HL-60 (cell line): ENCODE measurements around the gene PANX3.

Experiments
- CTCF ChIP-seq: IDR thresholded peaks from one replicate; pipeline ENCODE4 v1.5.1; 2011; ENCODE audit warnings: low read length, control low read depth, inconsistent platforms; ENCODE audit not compliant: insufficient read depth
- GABPA ChIP-seq: IDR thresholded peaks from 2 replicates; pipeline ENCODE4 v1.6.1; 2012; ENCODE audit warnings: low read depth
- POLR2AphosphoS5 ChIP-seq: IDR thresholded peaks from 2 replicates; pipeline ENCODE4 v1.6.1; 2012; ENCODE audit warnings: low read depth
- REST ChIP-seq: IDR thresholded peaks from 2 replicates; pipeline ENCODE4 v1.6.1; 2012; ENCODE audit warnings: low read depth; ENCODE audit not compliant: insufficient replicate concordance
- SPI1 ChIP-seq: IDR thresholded peaks from 2 replicates; pipeline ENCODE4 v1.6.1; 2012; ENCODE audit warnings: low read depth, mild to moderate bottlenecking, borderline replicate concordance

- no peak for TF ChIP-seq POLR2AphosphoS5
- no peak for TF ChIP-seq CTCF
- TF ChIP-seq REST = no peak
- TF ChIP-seq SPI1 = no peak
- TF ChIP-seq GABPA = no peak
Measured at GRCh38 chr11:124612567-124613246, 1.5 kb downstream of the PANX3 start.
